Measurements from ENCODE around the gene RAPSN.

- TF ChIP-seq CTCF (IDR thresholded peaks at IDR 0.05) (no peak), POLR2A (IDR thresholded peaks at IDR 0.05) (no peak), POLR2AphosphoS5 (IDR thresholded peaks at IDR 0.05) (no peak), EP300 (IDR thresholded peaks at IDR 0.05) (no peak)
Observed at GRCh38 chr11:47488111-47488510, 39.2 kb upstream of the RAPSN start.

Data from suprapubic skin (tissue), 4 donors.